Central memory CD8-positive, alpha-beta T cell (primary cell): ENCODE measurements around the gene GPBAR1.
"Not testable (repeated sequence)": the region's sequence is repeated elsewhere in the genome, so short reads cannot be mapped to it uniquely, and the experiment has no call there.

Source experiments
- ATAC-seq: fragments of 150-1000 bp; cut with Tn5 transposase; replicated peaks from 2 replicates; pipeline ENCODE4 v1.10.0; 2022; ENCODE audit warnings: mild to moderate bottlenecking, moderate FRiP score, moderate number of reproducible peaks; ENCODE audit not compliant: poor library complexity, severe bottlenecking; ENCODE audit errors: extremely low read depth
- DNase-seq, 2 donors: peaks; one replicate each; pipeline ENCODE4 v3.0.0; 2021; ENCODE audit warnings: low spot score in 2 of 2
- H3K27ac Mint-ChIP-seq: one replicate; pipeline ENCODE4 v1.8.0; 2022; ENCODE audit warnings: low read depth, mild to moderate bottlenecking, moderate library complexity, mixed read lengths
- H3K27me3 Mint-ChIP-seq: one replicate; pipeline ENCODE4 v1.8.0; 2022; ENCODE audit warnings: mixed read lengths
- H3K36me3 Mint-ChIP-seq: one replicate; pipeline ENCODE4 v1.8.0; 2022; ENCODE audit warnings: mild to moderate bottlenecking, moderate library complexity, mixed read lengths; ENCODE audit not compliant: insufficient read depth
- H3K4me1 Mint-ChIP-seq: one replicate; pipeline ENCODE4 v1.8.0; 2022; ENCODE audit warnings: mixed read lengths
- H3K4me3 Mint-ChIP-seq: one replicate; pipeline ENCODE4 v1.8.0; 2022; ENCODE audit warnings: mild to moderate bottlenecking, moderate library complexity, mixed read lengths
- H3K9me3 Mint-ChIP-seq: one replicate; pipeline ENCODE4 v1.8.0; 2022; ENCODE audit warnings: mixed read lengths

Gene GPBAR1

GRCh38 chr2:218296847-218297246 lies 36.0 kb downstream of the GPBAR1 start:
- Mint-ChIP-seq H3K27me3 (no peaks in the 10 kb centered on the region), H3K36me3 (peaks cover 2% of the 10 kb centered on the region), H3K27ac (no peak overlapping the region), H3K4me1 (peaks cover 13% of the 10 kb centered on the region), H3K9me3 (no peaks in the 10 kb centered on the region), H3K4me3 (no peak overlapping the region)
- no peak for DNase-seq
- no peak for ATAC-seq

GRCh38 chr2:218298314-218298875 lies 37.6 kb downstream of the GPBAR1 start:
- Mint-ChIP-seq H3K4me3 (no peak overlapping the region), H3K4me1 (peaks cover 7% of the 10 kb centered on the region), H3K9me3 (no peaks in the 10 kb centered on the region), H3K36me3 (no peaks in the 10 kb centered on the region), H3K27me3 (no peaks in the 10 kb centered on the region), H3K27ac (no peak overlapping the region)
- ATAC-seq: no peak
- no peak for DNase-seq

- no peak for ATAC-seq
- Mint-ChIP-seq H3K4me1 (no peaks in the 10 kb centered on the region), H3K4me3 (no peak overlapping the region), H3K27ac (no peak overlapping the region), H3K9me3 (no peaks in the 10 kb centered on the region), H3K27me3 (no peaks in the 10 kb centered on the region), H3K36me3 (no peaks in the 10 kb centered on the region)
- no peak for DNase-seq
Measured at GRCh38 chr2:218300141-218300540, 39.3 kb downstream of the GPBAR1 start.

GRCh38 chr2:218301176-218301819 lies 40.5 kb downstream of the GPBAR1 start:
- H3K4me3 Mint-ChIP-seq: no peak overlapping the region
- no peaks in the 10 kb centered on the region for H3K9me3 Mint-ChIP-seq
- H3K27me3 Mint-ChIP-seq: peaks cover 9% of the 10 kb centered on the region
- H3K27ac Mint-ChIP-seq: no peak overlapping the region
- H3K4me1 Mint-ChIP-seq: no peaks in the 10 kb centered on the region
- peak; percentile 81 to 83 for DNase-seq
- ATAC-seq: peak; percentile 89
- no peaks in the 10 kb centered on the region for H3K36me3 Mint-ChIP-seq

- ATAC-seq: no peak
- Mint-ChIP-seq H3K27me3 (peaks cover 20% of the 10 kb centered on the region), H3K4me3 (no peak overlapping the region), H3K4me1 (no peaks in the 10 kb centered on the region), H3K36me3 (no peaks in the 10 kb centered on the region), H3K9me3 (no peaks in the 10 kb centered on the region), H3K27ac (no peak overlapping the region)
- DNase-seq: no peak
Measured at GRCh38 chr2:218305383-218305782, 44.6 kb downstream of the GPBAR1 start.

GRCh38 chr2:218306184-218306920 lies 45.5 kb downstream of the GPBAR1 start:
- no peak for DNase-seq
- no peak overlapping the region for H3K27ac Mint-ChIP-seq

GRCh38 chr2:218307415-218308090 lies 46.7 kb downstream of the GPBAR1 start:
- Mint-ChIP-seq H3K36me3 (no peaks in the 10 kb centered on the region), H3K4me1 (no peaks in the 10 kb centered on the region), H3K9me3 (no peaks in the 10 kb centered on the region), H3K27me3 (peaks cover 20% of the 10 kb centered on the region), H3K27ac (no peak overlapping the region), H3K4me3 (no peak overlapping the region)
- ATAC-seq (no peak), DNase-seq (no peak)

More at GRCh38 chr2:218306184-218306920, 45.5 kb downstream of the GPBAR1 start:
- peaks cover 20% of the 10 kb centered on the region for H3K27me3 Mint-ChIP-seq
- H3K9me3 Mint-ChIP-seq: no peaks in the 10 kb centered on the region
- no peak for ATAC-seq
- H3K4me1 Mint-ChIP-seq: no peaks in the 10 kb centered on the region
- no peak overlapping the region for H3K4me3 Mint-ChIP-seq
- no peaks in the 10 kb centered on the region for H3K36me3 Mint-ChIP-seq

- Mint-ChIP-seq H3K27ac (no peak overlapping the region), H3K4me3 (no peak overlapping the region)
- no peak for ATAC-seq
Measured at GRCh38 chr2:218310853-218311540, 50.2 kb downstream of the GPBAR1 start.

GRCh38 chr2:218311541-218312266 lies 50.9 kb downstream of the GPBAR1 start:
- H3K9me3 Mint-ChIP-seq, ATAC-seq, H3K4me3 Mint-ChIP-seq, DNase-seq, H3K27ac Mint-ChIP-seq, H3K36me3 Mint-ChIP-seq: not testable (repeated sequence)
- Mint-ChIP-seq H3K4me1 (peaks cover 12% of the 10 kb centered on the region), H3K27me3 (peaks cover 11% of the 10 kb centered on the region)

More at GRCh38 chr2:218310853-218311540, 50.2 kb downstream of the GPBAR1 start:
- H3K27me3 Mint-ChIP-seq: peaks cover 14% of the 10 kb centered on the region
- no peaks in the 10 kb centered on the region for H3K36me3 Mint-ChIP-seq
- peaks cover 5% of the 10 kb centered on the region for H3K4me1 Mint-ChIP-seq
- H3K9me3 Mint-ChIP-seq: no peaks in the 10 kb centered on the region
- no peak for DNase-seq

GRCh38 chr2:218312267-218312756 lies 51.5 kb downstream of the GPBAR1 start:
- no peak overlapping the region for H3K4me3 Mint-ChIP-seq
- peaks cover 19% of the 10 kb centered on the region for H3K4me1 Mint-ChIP-seq
- H3K9me3 Mint-ChIP-seq: no peaks in the 10 kb centered on the region
- H3K36me3 Mint-ChIP-seq: peaks cover 4% of the 10 kb centered on the region
- DNase-seq (no peak), ATAC-seq (no peak)
- H3K27ac Mint-ChIP-seq: no peak overlapping the region
- H3K27me3 Mint-ChIP-seq: peaks cover 6% of the 10 kb centered on the region

- Mint-ChIP-seq H3K36me3 (peaks cover 4% of the 10 kb centered on the region), H3K27ac (no peak overlapping the region), H3K27me3 (no peaks in the 10 kb centered on the region), H3K4me1 (peaks cover 26% of the 10 kb centered on the region), H3K4me3 (no peak overlapping the region), H3K9me3 (no peaks in the 10 kb centered on the region)
- ATAC-seq (no peak), DNase-seq (no peak)
Measured at GRCh38 chr2:218313356-218313755, 52.5 kb downstream of the GPBAR1 start.
